Endothelial cell of umbilical vein (primary cell): ENCODE data around the gene ADAM10. TPM values are rescaled to one million over a fixed set of nuclear protein-coding genes. Genes with fewer than 3 reads are reported as not detected.

Source experiments
- BruUV-seq: library from RNA; stranded (reverse); fragments of 400-500 nt; replicated peaks from 2 replicates; lab custom pipeline; 2021; lab: Mats Ljungman, UMichigan
- CTCF ChIA-PET: fragments of 300-600, 350-600 bp; sonication (Branson Sonifier 250); formaldehyde crosslinking; loops from one replicate; lab custom pipeline; 2021; ENCODE audit warnings: antibody characterized with exemption, inconsistent platforms; lab: Charles Lee
- POLR2A ChIA-PET: fragments of 300-600, 350-600 bp; sonication (Branson Sonifier 250); formaldehyde crosslinking; loops from one replicate; lab custom pipeline; 2021; ENCODE audit warnings: antibody characterized with exemption, inconsistent platforms; lab: Charles Lee
- DNase-seq: peaks from one replicate; pipeline ENCODE4 v3.0.0-alpha.2; 2011; ENCODE audit warnings: low read depth, low spot score
- FAIRE-seq: peaks from 2 replicates; lab custom pipeline; 2011; peaks lifted over from hg19 to GRCh38; lab: Jason Lieb, UNC
- H2AFZ ChIP-seq: 2 replicates; pipeline ENCODE4 v1.6.0; 2012; ENCODE audit warnings: low read depth, low read length, control low read depth, inconsistent platforms
- H3K27ac ChIP-seq: 2 replicates; pipeline ENCODE4 v1.5.1; 2011; ENCODE audit warnings: low read depth, mild to moderate bottlenecking, control low read depth, low read length, moderate library complexity; ENCODE audit not compliant: insufficient read depth
- H3K27me3 ChIP-seq, 2 experiments: 2 replicates each; pipeline versions ENCODE4 v1.6.0 to v1.6.1; 2011; ENCODE audit warnings: low read length in 2 of 2, mixed read lengths in 1 of 2; ENCODE audit not compliant: control insufficient read depth in 2 of 2, insufficient read depth in 2 of 2
- H3K36me3 ChIP-seq, 2 experiments: 2 replicates in 1 of 2; 3 replicates in 1 of 2; pipeline ENCODE4 v1.5.1; 2011; ENCODE audit warnings: low read length in 2 of 2, mild to moderate bottlenecking in 1 of 2, moderate library complexity in 1 of 2; ENCODE audit not compliant: control insufficient read depth in 2 of 2, insufficient read depth in 2 of 2; ENCODE audit errors: extremely low read depth in 1 of 2
- H3K4me1 ChIP-seq: 3 replicates; pipeline ENCODE4 v1.5.1; 2011; ENCODE audit warnings: mild to moderate bottlenecking, low read length; ENCODE audit not compliant: control insufficient read depth, insufficient read depth; ENCODE audit errors: extremely low read depth
- H3K4me2 ChIP-seq: 2 replicates; pipeline ENCODE4 v1.6.1; 2011; ENCODE audit warnings: low read length, control low read depth, mixed read lengths; ENCODE audit not compliant: insufficient read depth
- H3K4me3 ChIP-seq, 3 experiments: fragments of 200-600 bp in 1 of 3; sonication (generic), shearing (Covaris generic) in 1 of 3; replicated peaks in 1 of 3; 2 replicates each; pipeline ENCODE4 v1.5.1; 2011 to 2016; ENCODE audit warnings: control low read depth in 3 of 3, low read length in 3 of 3, mild to moderate bottlenecking in 2 of 3, inconsistent platforms in 1 of 3, low read depth in 1 of 3, moderate library complexity in 1 of 3; ENCODE audit not compliant: insufficient read depth in 1 of 3
- H3K79me2 ChIP-seq: 2 replicates; pipeline ENCODE4 v1.6.0; 2012; ENCODE audit warnings: low read length, inconsistent platforms; ENCODE audit not compliant: control insufficient read depth, insufficient read depth
- H3K9ac ChIP-seq: replicated peaks from 2 replicates; pipeline ENCODE3; 2011; ENCODE audit warnings: low read length, control low read depth; ENCODE audit not compliant: insufficient read depth; ENCODE audit errors: extremely low read depth
- H3K9me1 ChIP-seq: replicated peaks from 3 replicates; pipeline ENCODE4 v1.6.0; 2011; ENCODE audit warnings: mild to moderate bottlenecking, low read length; ENCODE audit not compliant: control insufficient read depth, insufficient read depth; ENCODE audit errors: extremely low read depth
- H3K9me3 ChIP-seq: replicated peaks from 2 replicates; pipeline ENCODE4 v1.5.1; 2012; ENCODE audit warnings: low read length, inconsistent platforms; ENCODE audit not compliant: control insufficient read depth, insufficient read depth
- H4K20me1 ChIP-seq: replicated peaks from 2 replicates; pipeline ENCODE3; 2011; ENCODE audit warnings: mild to moderate bottlenecking, low read length; ENCODE audit not compliant: control insufficient read depth, insufficient read depth; ENCODE audit errors: extremely low read depth
- CTCF ChIP-seq, 2 donors: IDR thresholded peaks; 1 replicate in 1 of 2; 2 replicates in 1 of 2; pipeline ENCODE4 v1.5.1; 2011; ENCODE audit warnings: low read length in 2 of 2, mild to moderate bottlenecking in 2 of 2, moderate library complexity in 2 of 2, control low read depth in 1 of 2, inconsistent platforms in 1 of 2, low read depth in 1 of 2; ENCODE audit not compliant: insufficient read depth in 1 of 2; ENCODE audit errors: extremely low read depth in 1 of 2
- EZH2 ChIP-seq: IDR thresholded peaks from 2 replicates; pipeline ENCODE4 v1.6.1; 2012; ENCODE audit warnings: borderline replicate concordance, low read depth, mild to moderate bottlenecking, moderate library complexity, low read length, inconsistent platforms; ENCODE audit not compliant: severe bottlenecking
- FOS ChIP-seq: IDR thresholded peaks from 2 replicates; pipeline ENCODE4 v1.6.1; 2011; ENCODE audit warnings: mild to moderate bottlenecking, low read length, moderate library complexity, borderline replicate concordance; ENCODE audit not compliant: insufficient read depth
- GATA2 ChIP-seq: IDR thresholded peaks from 2 replicates; pipeline ENCODE4 v1.7.0; 2011; ENCODE audit warnings: low read depth, mild to moderate bottlenecking, moderate library complexity, mixed read lengths, low read length; ENCODE audit not compliant: insufficient read length, insufficient read depth
- JUN ChIP-seq: IDR thresholded peaks from 2 replicates; pipeline ENCODE4 v1.6.1; 2011; ENCODE audit warnings: borderline replicate concordance, low read depth; ENCODE audit not compliant: insufficient read length, insufficient read depth
- MAX ChIP-seq: IDR thresholded peaks from 2 replicates; pipeline ENCODE4 v1.6.1; 2011; ENCODE audit not compliant: insufficient read depth, insufficient read length
- MYC ChIP-seq: IDR thresholded peaks from one replicate; pipeline ENCODE4 v1.6.1; 2011; ENCODE audit warnings: mild to moderate bottlenecking, low read depth, low read length
- POLR2A ChIP-seq: IDR thresholded peaks from 2 replicates; pipeline ENCODE4 v1.6.1; 2012; ENCODE audit warnings: low read depth, mild to moderate bottlenecking, control low read depth, low read length
- POLR2AphosphoS5 ChIP-seq: IDR thresholded peaks from 2 replicates; pipeline ENCODE4 v1.6.1; 2012; ENCODE audit warnings: low read depth, mild to moderate bottlenecking, control low read depth, low read length, moderate library complexity; ENCODE audit not compliant: insufficient read depth
- dilution Hi-C: fragments of 300-500 bp; cut with MboI; formaldehyde crosslinking; loops from one replicate; pipeline ENCODE4 v1.15.0; 2019; ENCODE audit warnings: low sequenced_read_pairs; ENCODE audit not compliant: extremely low pct_ligation_motif_present
- intact Hi-C: fragments of 100-400 bp; cut with micrococcal nuclease; formaldehyde crosslinking; loops from one replicate; pipeline ENCODE4 v1.10.0; 2022
- polyA plus RNA-seq, 4 experiments: library from polyadenylated mRNA; depleted of rRNA in 3 of 4; stranded (reverse) in 3 of 4; unstranded in 1 of 4; fragments of >200 nt; gene quantifications; 2 replicates each; pipeline versions ENCODE4 v1.2.1 to v1.2.3, GENCODE V29; 2011 to 2012; ENCODE audit warnings: missing spikeins in 1 of 4
- total RNA-seq: library from RNA; stranded (reverse); gene quantifications from 2 replicates; pipeline ENCODE4 v1.2.3, GENCODE V29; 2021

Gene ADAM10
- total and polyA plus RNA-seq, 2 donors (not counting 3 experiments of a cell fraction or from before 2014, with no cell fraction given): 91.3 to 203 TPM

GRCh38 chr15:58556028-58556361, 193.5 kb downstream of the ADAM10 start:
- ChIA-PET POLR2A (no interaction called here), CTCF (interaction anchor here (0.8 to 1.3 kb wide), 3 partner anchors 9 to 215 kb away, joined by 3 to 6 read pairs (median 3); partner anchors contain the start of gene MINDY2)
- Histone ChIP-seq H3K9me1 (no peaks in the 10 kb centered on the region), H3K4me2 (no peak overlapping the region), H2AFZ (no peak overlapping the region), H3K4me1 (peaks cover 12% of the 10 kb centered on the region), H3K27ac (no peak overlapping the region), H3K27me3 (no peaks in the 10 kb centered on the region), H3K79me2 (no peaks in the 10 kb centered on the region), H3K9ac (no peak overlapping the region), H3K9me3 (no peaks in the 10 kb centered on the region), H4K20me1 (no peaks in the 10 kb centered on the region), H3K4me3 (no peak overlapping the region), H3K36me3 (no peaks in the 10 kb centered on the region)
- BruUV-seq: no TSS peak
- FAIRE-seq (no peak), DNase-seq (no peak)
- TF ChIP-seq CTCF (IDR thresholded peaks at IDR 0.05; ENCODE audit: extremely low read depth in 1 of 2, insufficient read depth in 1 of 2, low read depth in 1 of 2, low read length in 2 of 2): no peak
- TF ChIP-seq EZH2: no peak
- intact Hi-C loops (no loop called here), dilution Hi-C loops (no loop called here)

GRCh38 chr15:58555162-58556027, 194.1 kb downstream of the ADAM10 start:
- POLR2A ChIA-PET: no interaction called here
- Histone ChIP-seq H3K9me3 (no peaks in the 10 kb centered on the region), H3K27me3 (no peaks in the 10 kb centered on the region), H3K9me1 (no peaks in the 10 kb centered on the region), H3K27ac (no peak overlapping the region), H3K4me1 (peaks cover 12% of the 10 kb centered on the region), H3K36me3 (no peaks in the 10 kb centered on the region), H4K20me1 (no peaks in the 10 kb centered on the region), H3K4me2 (no peak overlapping the region), H3K4me3 (no peak overlapping the region), H3K9ac (no peak overlapping the region), H2AFZ (no peak overlapping the region), H3K79me2 (no peaks in the 10 kb centered on the region)
- no TSS peak for BruUV-seq
- intact Hi-C loops (no loop called here), dilution Hi-C loops (no loop called here)
- TF ChIP-seq MYC: no peak
- TF ChIP-seq JUN: no peak
- TF ChIP-seq POLR2AphosphoS5: no peak
- TF ChIP-seq GATA2: no peak
- no peak for TF ChIP-seq MAX
- TF ChIP-seq CTCF (IDR thresholded peaks at IDR 0.05; ENCODE audit: extremely low read depth in 1 of 2, insufficient read depth in 1 of 2, low read depth in 1 of 2, low read length in 2 of 2): no peak
- no peak for TF ChIP-seq POLR2A
- no peak for TF ChIP-seq EZH2
- TF ChIP-seq FOS: no peak
- CTCF ChIA-PET: interaction anchor here (1.2 to 1.3 kb wide), 2 partner anchors 8 to 216 kb away, joined by 3 to 6 read pairs; partner anchors contain the start of gene MINDY2
- DNase-seq (no peak), FAIRE-seq (no peak)
